ENCODE measurements around the gene FOLR3. TPM values are rescaled to one million over a fixed set of nuclear protein-coding genes. Genes with fewer than 3 reads are reported as not detected.

FOLR3 gene
- polyA plus RNA-seq, 1 of the 3 experiments (the other 2 are of a cell fraction) = not detected

GRCh38 chr11:72111300-72112142 lies 24.0 kb upstream of the FOLR3 start:
- peak overlapping the region; percentile 71 to 77 for H3K4me3 ChIP-seq (ENCODE audit: low read depth in 2 of 2, low read length in 1 of 2)
- 0 out of 2 replicates have a peak, but pooled peaks have one; percentile 5 for TF ChIP-seq SMC3 (IDR thresholded peaks at IDR 0.05; ENCODE audit: low read depth, low read length)
- TF ChIP-seq EZH2phosphoT487 (IDR thresholded peaks at IDR 0.05; ENCODE audit: borderline replicate concordance, low read depth) = no peak
- H2AFZ ChIP-seq (ENCODE audit: low read depth) = peak overlapping the region; percentile 58
- no peaks in the 10 kb centered on the region for H3K79me2 ChIP-seq (ENCODE audit: insufficient read depth)
- peak overlapping the region; percentile 93 for H3K9ac ChIP-seq
- peak overlapping the region; percentile 96 for H3K27ac ChIP-seq (ENCODE audit: low read depth in 2 of 2, low read length in 1 of 2)
- peaks cover 6 to 16% of the 10 kb centered on the region in 2 experiments; a peak in 3 of 4 replicates for H3K4me1 ChIP-seq (ENCODE audit: control insufficient read depth in 1 of 2, insufficient read depth in 2 of 2, low read depth in 1 of 2, low read length in 1 of 2)
- H3K36me3 ChIP-seq (replicated peaks in 1 of 2; ENCODE audit: control insufficient read depth in 1 of 2, insufficient read depth in 2 of 2, low read length in 1 of 2) = peaks cover 2 to 5% of the 10 kb centered on the region in 2 experiments
- no peak for DNase-seq
- H3K9me2 ChIP-seq = no peaks in the 10 kb centered on the region
- H4K20me1 ChIP-seq (ENCODE audit: insufficient read depth) = no peaks in the 10 kb centered on the region
- peak overlapping the region; percentile 79 for H3K4me2 ChIP-seq
- 1% methylated on average over 10 of the region's 10 CpGs for WGBS (ENCODE audit: low lambda C conversion rate)
- POLR2A ChIA-PET = interaction anchor here (0.6 to 2.2 kb wide), 9 partner anchors 9 to 303 kb away, joined by 3 to 11 read pairs (median 5); partner anchors contain the start of genes LAMTOR1, RNF121 and XNDC1N
- H3F3A ChIP-seq (replicated peaks; ENCODE audit: insufficient read depth) = peaks cover 3% of the 10 kb centered on the region
- H3K27me3 ChIP-seq (ENCODE audit: insufficient read depth) = no peaks in the 10 kb centered on the region
- H3K9me3 ChIP-seq = no peaks in the 10 kb centered on the region
- CTCF ChIA-PET = interaction anchor here (0.8 to 4.5 kb wide), 7 partner anchors 16 to 322 kb away, joined by 3 to 21 read pairs (median 4); no protein-coding TSS in a partner anchor

DNA sequence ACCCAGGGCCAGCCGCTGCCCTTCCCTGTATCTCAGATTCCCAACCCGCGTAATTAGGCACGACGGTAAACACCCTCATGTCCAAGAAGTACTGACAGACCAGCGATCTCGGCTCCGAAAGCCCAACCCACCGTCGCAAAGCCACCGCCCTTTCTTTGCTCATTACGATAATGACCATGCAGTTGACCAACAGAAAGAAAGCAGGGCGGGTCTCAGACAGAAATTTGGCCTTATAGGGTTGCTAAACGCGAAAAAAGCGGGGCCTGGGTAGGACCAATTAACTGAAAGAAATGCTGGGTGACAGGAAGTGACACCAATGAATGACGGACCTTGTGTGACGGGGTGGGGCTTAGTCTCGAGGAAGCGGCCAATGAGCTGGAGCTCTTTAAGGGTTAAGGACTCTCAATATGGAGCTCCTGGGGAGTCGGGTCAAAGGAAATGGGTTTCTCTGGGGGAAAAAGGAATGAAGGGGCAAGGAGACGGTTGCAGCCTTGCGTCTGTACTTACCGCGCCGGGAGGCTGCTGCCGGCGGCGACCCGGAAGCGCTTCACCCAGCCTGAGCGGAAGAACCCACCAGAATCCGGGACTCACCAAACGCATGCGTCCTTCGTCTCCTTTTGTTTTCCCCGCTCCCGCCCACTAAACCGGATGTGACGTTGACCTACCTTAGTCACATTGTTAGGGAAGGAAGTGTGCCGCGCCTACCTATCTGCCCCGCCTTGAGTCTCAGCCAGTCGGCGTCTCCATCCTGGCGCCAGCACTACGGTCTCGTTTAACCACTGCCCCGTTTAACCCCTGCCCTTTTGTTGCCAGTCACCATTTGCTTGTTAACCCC lies 23.2 kb upstream of the FOLR3 start, which contains the start of gene ANAPC15:
ANAPC15 (minus strand) TSS at position 553 of the 835 bp plus-strand sequence. CDS start 1,419 bp downstream, outside the sequence.
- peak within 1 kb of the TSS; percentile 79 for H3K4me2 ChIP-seq
- peak within 1 kb of the TSS; percentile 93 for H3K9ac ChIP-seq
- H3K9me2 ChIP-seq = no peaks in the 10 kb centered on the region
- H3K4me3 ChIP-seq (ENCODE audit: low read depth in 2 of 2, low read length in 1 of 2) = peak within 1 kb of the TSS; percentile 71 to 77
- no peaks in the 10 kb centered on the region for H4K20me1 ChIP-seq (ENCODE audit: insufficient read depth)
- peak within 1 kb of the TSS; percentile 63 for H2AFZ ChIP-seq (ENCODE audit: low read depth)
- POLR2A ChIA-PET = interaction anchor here (0.6 to 2.2 kb wide), 13 partner anchors 9 to 302 kb away, joined by 3 to 11 read pairs (median 4); partner anchors contain the start of genes LAMTOR1, RNF121 and XNDC1N
- CTCF ChIA-PET = interaction anchor here (1.2 to 4.5 kb wide), 6 partner anchors 31 to 318 kb away, joined by 3 to 21 read pairs (median 6); no protein-coding TSS in a partner anchor
- peaks cover 3% of the 10 kb centered on the region for H3F3A ChIP-seq (replicated peaks; ENCODE audit: insufficient read depth)
- no peaks in the 10 kb centered on the region for H3K79me2 ChIP-seq (ENCODE audit: insufficient read depth)
- H3K36me3 ChIP-seq (replicated peaks in 1 of 2; ENCODE audit: control insufficient read depth in 1 of 2, insufficient read depth in 2 of 2, low read length in 1 of 2) = peaks cover 2 to 5% of the 10 kb centered on the region in 2 experiments
- H3K27ac ChIP-seq (ENCODE audit: low read depth in 2 of 2, low read length in 1 of 2) = peak within 1 kb of the TSS; percentile 96 to 99
- no peaks in the 10 kb centered on the region for H3K9me3 ChIP-seq
- under 1% methylated on average over 39 of the region's 49 CpGs for WGBS (ENCODE audit: low lambda C conversion rate)
- DNase-seq = peak; percentile 84
- H3K4me1 ChIP-seq (ENCODE audit: control insufficient read depth in 1 of 2, insufficient read depth in 2 of 2, low read depth in 1 of 2, low read length in 1 of 2) = peaks cover 6 to 16% of the 10 kb centered on the region in 2 experiments; a peak in 3 of 4 replicates
- no peaks in the 10 kb centered on the region for H3K27me3 ChIP-seq (ENCODE audit: insufficient read depth)
- TF ChIP-seq FOXM1 (IDR thresholded peaks at IDR 0.05; ENCODE audit: low read depth) = no peak
- no peak for TF ChIP-seq RXRA (IDR thresholded peaks at IDR 0.05; ENCODE audit: borderline replicate concordance, low read depth)
- TF ChIP-seq MXI1 (IDR thresholded peaks at IDR 0.05; ENCODE audit: low read depth, low read length) = peak; percentile 94
- TF ChIP-seq, protein P1, sequence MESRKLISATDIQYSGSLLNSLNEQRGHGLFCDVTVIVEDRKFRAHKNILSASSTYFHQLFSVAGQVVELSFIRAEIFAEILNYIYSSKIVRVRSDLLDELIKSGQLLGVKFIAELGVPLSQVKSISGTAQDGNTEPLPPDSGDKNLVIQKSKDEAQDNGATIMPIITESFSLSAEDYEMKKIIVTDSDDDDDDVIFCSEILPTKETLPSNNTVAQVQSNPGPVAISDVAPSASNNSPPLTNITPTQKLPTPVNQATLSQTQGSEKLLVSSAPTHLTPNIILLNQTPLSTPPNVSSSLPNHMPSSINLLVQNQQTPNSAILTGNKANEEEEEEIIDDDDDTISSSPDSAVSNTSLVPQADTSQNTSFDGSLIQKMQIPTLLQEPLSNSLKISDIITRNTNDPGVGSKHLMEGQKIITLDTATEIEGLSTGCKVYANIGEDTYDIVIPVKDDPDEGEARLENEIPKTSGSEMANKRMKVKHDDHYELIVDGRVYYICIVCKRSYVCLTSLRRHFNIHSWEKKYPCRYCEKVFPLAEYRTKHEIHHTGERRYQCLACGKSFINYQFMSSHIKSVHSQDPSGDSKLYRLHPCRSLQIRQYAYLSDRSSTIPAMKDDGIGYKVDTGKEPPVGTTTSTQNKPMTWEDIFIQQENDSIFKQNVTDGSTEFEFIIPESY (IDR thresholded peaks at IDR 0.05; ENCODE audit: borderline replicate concordance, low read depth) = no peak; the same call in 1 of the 2 replicates
- TF ChIP-seq TEAD4 (IDR thresholded peaks at IDR 0.05; ENCODE audit: borderline replicate concordance, insufficient read depth) = no peak
- peak; percentile 69 for TF ChIP-seq ELF1 (IDR thresholded peaks at IDR 0.05)
- no peak for TF ChIP-seq GATA2 (CRISPR knock-in tag; IDR thresholded peaks at IDR 0.05)
- TF ChIP-seq, protein P2, sequence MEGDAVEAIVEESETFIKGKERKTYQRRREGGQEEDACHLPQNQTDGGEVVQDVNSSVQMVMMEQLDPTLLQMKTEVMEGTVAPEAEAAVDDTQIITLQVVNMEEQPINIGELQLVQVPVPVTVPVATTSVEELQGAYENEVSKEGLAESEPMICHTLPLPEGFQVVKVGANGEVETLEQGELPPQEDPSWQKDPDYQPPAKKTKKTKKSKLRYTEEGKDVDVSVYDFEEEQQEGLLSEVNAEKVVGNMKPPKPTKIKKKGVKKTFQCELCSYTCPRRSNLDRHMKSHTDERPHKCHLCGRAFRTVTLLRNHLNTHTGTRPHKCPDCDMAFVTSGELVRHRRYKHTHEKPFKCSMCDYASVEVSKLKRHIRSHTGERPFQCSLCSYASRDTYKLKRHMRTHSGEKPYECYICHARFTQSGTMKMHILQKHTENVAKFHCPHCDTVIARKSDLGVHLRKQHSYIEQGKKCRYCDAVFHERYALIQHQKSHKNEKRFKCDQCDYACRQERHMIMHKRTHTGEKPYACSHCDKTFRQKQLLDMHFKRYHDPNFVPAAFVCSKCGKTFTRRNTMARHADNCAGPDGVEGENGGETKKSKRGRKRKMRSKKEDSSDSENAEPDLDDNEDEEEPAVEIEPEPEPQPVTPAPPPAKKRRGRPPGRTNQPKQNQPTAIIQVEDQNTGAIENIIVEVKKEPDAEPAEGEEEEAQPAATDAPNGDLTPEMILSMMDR (IDR thresholded peaks at IDR 0.05) = no peak
- no peak for TF ChIP-seq NFIC (IDR thresholded peaks at IDR 0.05; ENCODE audit: borderline replicate concordance)
- TF ChIP-seq CHD2 (IDR thresholded peaks at IDR 0.05; ENCODE audit: low read length, partially characterized antibody) = peak; percentile 85
- TF ChIP-seq, protein P3, sequence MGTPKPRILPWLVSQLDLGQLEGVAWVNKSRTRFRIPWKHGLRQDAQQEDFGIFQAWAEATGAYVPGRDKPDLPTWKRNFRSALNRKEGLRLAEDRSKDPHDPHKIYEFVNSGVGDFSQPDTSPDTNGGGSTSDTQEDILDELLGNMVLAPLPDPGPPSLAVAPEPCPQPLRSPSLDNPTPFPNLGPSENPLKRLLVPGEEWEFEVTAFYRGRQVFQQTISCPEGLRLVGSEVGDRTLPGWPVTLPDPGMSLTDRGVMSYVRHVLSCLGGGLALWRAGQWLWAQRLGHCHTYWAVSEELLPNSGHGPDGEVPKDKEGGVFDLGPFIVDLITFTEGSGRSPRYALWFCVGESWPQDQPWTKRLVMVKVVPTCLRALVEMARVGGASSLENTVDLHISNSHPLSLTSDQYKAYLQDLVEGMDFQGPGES (IDR thresholded peaks at IDR 0.05; ENCODE audit: low read depth, low read length) = peak; percentile 57
- TF ChIP-seq USF2 (IDR thresholded peaks at IDR 0.05; ENCODE audit: borderline replicate concordance, low read depth, low read length) = no peak; the same call in 1 of the 2 replicates
- TF ChIP-seq EZH2phosphoT487 (IDR thresholded peaks at IDR 0.05; ENCODE audit: borderline replicate concordance, low read depth) = no peak

Data from SK-N-SH (cell line).